DND-41 (cell line): ENCODE results near the gene USP5.

Source experiments
- ATAC-seq: fragments of 200-7000 bp; cut with Tn5 transposase; 3 replicates; pipeline ENCODE4 v1.9.1; 2021; ENCODE audit warnings: low read depth; ENCODE audit not compliant: insufficient read depth
- DNase-seq: peaks from one replicate; pipeline ENCODE4 v3.0.0-alpha.2; 2020
- H2AFZ ChIP-seq: 2 replicates; pipeline ENCODE4 v1.6.0; 2012; ENCODE audit warnings: low read depth, low read length
- H3K27ac ChIP-seq: 2 replicates; pipeline ENCODE4 v1.5.1; 2012; ENCODE audit warnings: low read length, inconsistent platforms
- H3K27me3 ChIP-seq: fragments of 200-600 bp; sonication (generic); 2 replicates; pipeline ENCODE4 v1.6.0; 2012; ENCODE audit warnings: low read length, mild to moderate bottlenecking, inconsistent platforms; ENCODE audit not compliant: insufficient read depth, poor library complexity
- H3K36me3 ChIP-seq: 2 replicates; pipeline ENCODE4 v1.5.1; 2012; ENCODE audit warnings: low read length, inconsistent platforms; ENCODE audit not compliant: insufficient read depth
- H3K4me1 ChIP-seq: 2 replicates; pipeline ENCODE4 v1.5.1; 2012; ENCODE audit warnings: mild to moderate bottlenecking, low read length; ENCODE audit not compliant: insufficient read depth
- H3K4me2 ChIP-seq: 2 replicates; pipeline ENCODE4 v1.6.0; 2012; ENCODE audit warnings: mild to moderate bottlenecking, moderate library complexity, low read length, inconsistent platforms; ENCODE audit not compliant: insufficient read depth
- H3K4me3 ChIP-seq, 2 experiments: fragments of 200-600 bp in 1 of 2; shearing (Covaris generic) in 1 of 2; 2 replicates each; pipeline ENCODE4 v1.5.1; 2012 to 2016; ENCODE audit warnings: inconsistent platforms in 2 of 2, low read length in 2 of 2, mild to moderate bottlenecking in 2 of 2, low read depth in 1 of 2, moderate library complexity in 1 of 2
- H3K79me2 ChIP-seq: 2 replicates; pipeline ENCODE4 v1.6.0; 2012; ENCODE audit warnings: low read length, inconsistent platforms; ENCODE audit not compliant: insufficient read depth
- H3K9ac ChIP-seq: 2 replicates; pipeline ENCODE4 v1.6.0; 2012; ENCODE audit warnings: low read depth, mild to moderate bottlenecking, inconsistent platforms, low read length, moderate library complexity
- H3K9me3 ChIP-seq: 2 replicates; pipeline ENCODE4 v1.5.1; 2012; ENCODE audit warnings: low read length, moderate library complexity, mild to moderate bottlenecking, inconsistent platforms; ENCODE audit not compliant: insufficient read depth, severe bottlenecking
- H4K20me1 ChIP-seq: 2 replicates; pipeline ENCODE4 v1.6.0; 2012; ENCODE audit warnings: low read length; ENCODE audit not compliant: insufficient read depth
- CTCF ChIP-seq: IDR thresholded peaks from 2 replicates; pipeline ENCODE4 v1.5.1; 2012; ENCODE audit warnings: borderline replicate concordance, low read length, moderate library complexity, mild to moderate bottlenecking; ENCODE audit not compliant: poor library complexity, severe bottlenecking; ENCODE audit errors: extremely low read depth
- EZH2 ChIP-seq: IDR thresholded peaks from 3 replicates; pipeline ENCODE4 v1.6.1; 2012; ENCODE audit warnings: borderline replicate concordance, low read depth, mild to moderate bottlenecking, moderate library complexity, low read length, inconsistent platforms; ENCODE audit not compliant: severe bottlenecking

USP5 gene

GRCh38 chr12:6852651-6853354, 853 bp downstream of the USP5 start:
- Histone ChIP-seq H3K4me2 (peak overlapping the region; percentile 82), H3K36me3 (peaks cover 69% of the 10 kb centered on the region), H3K27me3 (no peaks in the 10 kb centered on the region), H3K79me2 (peaks cover 59% of the 10 kb centered on the region), H2AFZ (peak overlapping the region; percentile 61), H3K4me3 (peak overlapping the region; percentile 51 to 87; a peak in 3 of 4 replicates), H3K9me3 (no peaks in the 10 kb centered on the region), H3K27ac (peak overlapping the region; percentile 74), H4K20me1 (peaks cover 32% of the 10 kb centered on the region), H3K9ac (peak overlapping the region; percentile 81), H3K4me1 (peaks cover 37% of the 10 kb centered on the region)
- TF ChIP-seq CTCF (no peak), EZH2 (no peak)
- ATAC-seq, result no peak
- DNase-seq, result peak; percentile 65

- peaks cover 69% of the 10 kb centered on the region for H3K36me3 ChIP-seq
- DNase-seq (no peak), ATAC-seq (no peak)
- no peak for TF ChIP-seq CTCF
- TF ChIP-seq EZH2, result no peak
- H3K9me3 ChIP-seq, result no peaks in the 10 kb centered on the region
- H2AFZ ChIP-seq, result no peak overlapping the region
- no peaks in the 10 kb centered on the region for H3K27me3 ChIP-seq
- H3K9ac ChIP-seq, result peak overlapping the region; percentile 81
- H3K4me3 ChIP-seq, result peak overlapping the region in 1 of 2 experiments; percentile 87; a peak in 2 of 4 replicates
- peak overlapping the region; percentile 82 for H3K4me2 ChIP-seq
- H3K79me2 ChIP-seq, result peaks cover 59% of the 10 kb centered on the region
- H3K4me1 ChIP-seq, result peaks cover 37% of the 10 kb centered on the region
- peak overlapping the region; percentile 74; the same call in 1 of the 2 replicates for H3K27ac ChIP-seq
- peaks cover 32% of the 10 kb centered on the region for H4K20me1 ChIP-seq
Observed at GRCh38 chr12:6853626-6854025, 1.7 kb downstream of the USP5 start.

DNA sequence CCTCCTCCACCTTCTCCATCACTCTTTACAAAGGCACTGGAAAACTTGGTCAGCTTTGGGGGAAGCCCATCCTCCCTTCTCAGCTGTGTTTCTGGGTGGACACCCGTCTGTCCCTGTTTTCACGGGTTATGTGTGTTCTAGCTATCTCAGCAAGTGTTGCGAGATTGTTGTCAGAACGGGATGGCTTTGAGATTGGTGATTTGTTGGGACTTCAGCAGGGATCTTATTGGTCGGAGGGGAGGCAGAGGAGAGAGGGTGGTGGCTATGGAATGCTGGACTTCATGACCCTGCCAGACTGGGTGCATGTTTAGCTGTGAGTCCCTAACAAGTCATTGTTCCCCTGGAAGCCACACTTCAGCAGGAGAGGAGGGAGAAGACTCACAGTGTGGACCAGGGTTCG, 2.1 kb downstream of the USP5 start:
- no peak overlapping the region for H2AFZ ChIP-seq
- H3K4me2 ChIP-seq, result peak overlapping the region; percentile 82; the same call in 1 of the 2 replicates
- H3K36me3 ChIP-seq, result peaks cover 69% of the 10 kb centered on the region
- peaks cover 32% of the 10 kb centered on the region for H4K20me1 ChIP-seq
- H3K9me3 ChIP-seq, result no peaks in the 10 kb centered on the region
- no peak for ATAC-seq
- no peaks in the 10 kb centered on the region for H3K27me3 ChIP-seq
- TF ChIP-seq EZH2, result no peak
- TF ChIP-seq CTCF, result no peak
- no peak overlapping the region for H3K27ac ChIP-seq
- DNase-seq, result no peak
- H3K79me2 ChIP-seq, result peaks cover 56% of the 10 kb centered on the region
- 0 out of 4 replicates have a peak overlapping the region, but pooled peaks of 1 of the 2 experiments have one; percentile 87 for H3K4me3 ChIP-seq
- H3K4me1 ChIP-seq, result peaks cover 36% of the 10 kb centered on the region
- H3K9ac ChIP-seq, result peak overlapping the region; percentile 81
